Measurements from ENCODE around the gene PEX14. TPM values are rescaled to one million over a fixed set of nuclear protein-coding genes. Genes with fewer than 3 reads are reported as not detected.

Gene PEX14
- total and polyA plus RNA-seq, 10 of the 15 experiments (the other 5 are each of a cell fraction or from before 2014, with no cell fraction given), result 1.4 to 23.2 (median 12.0) TPM

DNA sequence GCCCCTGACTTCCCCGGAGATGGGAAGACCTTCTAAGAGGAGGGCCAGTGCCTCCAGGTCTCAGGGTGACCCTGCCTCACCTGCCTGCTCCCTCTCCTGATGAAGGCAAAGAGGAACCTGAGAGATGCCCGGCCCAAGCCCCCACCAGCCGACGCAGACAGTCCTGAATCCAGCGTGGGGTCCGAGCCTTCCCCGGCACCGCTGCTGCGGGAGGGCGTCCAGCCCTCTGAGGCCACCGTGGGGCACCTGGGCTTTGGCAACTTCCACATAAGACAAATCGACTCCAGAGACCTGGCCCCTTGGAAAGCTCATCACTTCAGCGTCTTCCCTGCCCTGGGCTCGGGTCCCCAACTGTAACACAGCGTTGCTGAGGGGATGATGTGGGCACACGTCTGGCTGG is 199.5 kb downstream of the PEX14 start:
- in situ Hi-C loops (cut with MboI) (no loop called here), intact Hi-C loops (cut with micrococcal nuclease; ENCODE audit: unreplicated experiment) (no loop called here)
- H3K79me2 ChIP-seq (ENCODE audit: control insufficient read depth, insufficient read depth, low read length), result no peaks in the 10 kb centered on the region
- no peaks in the 10 kb centered on the region for H3K4me1 ChIP-seq (ENCODE audit: control insufficient read depth, insufficient read depth, low read length)
- no peak overlapping the region for H3K27ac ChIP-seq (ENCODE audit: control insufficient read depth, insufficient read depth)
- BruUV-seq (replicated peaks), result no TSS peak
- WGBS (ENCODE audit: insufficient coverage, insufficient replicate concordance, low lambda C conversion rate, missing lambda C conversion rate), result 71% methylated on average over 16 of the region's 16 CpGs
- ChIA-PET POLR2A (no interaction called here), RAD21 (ENCODE audit: unreplicated experiment) (no interaction called here), CTCF (no interaction called here), SMC1A (ENCODE audit: uncharacterized antibody, unreplicated experiment) (no interaction called here)
- no peak for TF ChIP-seq EGR1 (IDR thresholded peaks at IDR 0.05; ENCODE audit: borderline replicate concordance in 1 of 2, low read depth in 2 of 2, low read length in 2 of 2)
- TF ChIP-seq, protein P1, sequence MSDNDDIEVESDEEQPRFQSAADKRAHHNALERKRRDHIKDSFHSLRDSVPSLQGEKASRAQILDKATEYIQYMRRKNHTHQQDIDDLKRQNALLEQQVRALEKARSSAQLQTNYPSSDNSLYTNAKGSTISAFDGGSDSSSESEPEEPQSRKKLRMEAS (IDR thresholded peaks at IDR 0.05; ENCODE audit: low read depth, low read length), result no peak
- no peak for TF ChIP-seq HCFC1 (IDR thresholded peaks at IDR 0.05; ENCODE audit: low read length)
- no peak for TF ChIP-seq HDGF (IDR thresholded peaks at IDR 0.05)
- TF ChIP-seq MTA3 (IDR thresholded peaks at IDR 0.05; ENCODE audit: borderline replicate concordance, low read length), result no peak
- TF ChIP-seq SMAD1 (IDR thresholded peaks at IDR 0.05; ENCODE audit: low read depth, partially characterized antibody), result no peak
- TF ChIP-seq STAT3 (IDR thresholded peaks at IDR 0.05; ENCODE audit: low read depth, low read length), result no peak
- TF ChIP-seq KAT2A (conservative IDR thresholded peaks at IDR 0.05; ENCODE audit: control insufficient read depth, low read depth, low read length), result no peak
- TF ChIP-seq IKZF2 (IDR thresholded peaks at IDR 0.05), result no peak
- TF ChIP-seq CHD1 (IDR thresholded peaks at IDR 0.05; ENCODE audit: low read depth, low read length), result no peak
- TF ChIP-seq MYC (IDR thresholded peaks at IDR 0.05; ENCODE audit: insufficient read depth, insufficient read length, insufficient replicate concordance, low read length, severe bottlenecking), result no peak
- no peak for TF ChIP-seq BCL3 (IDR thresholded peaks at IDR 0.05; ENCODE audit: borderline replicate concordance, insufficient read depth, low read depth, low read length, poor library complexity, severe bottlenecking)
- TF ChIP-seq, protein P2, sequence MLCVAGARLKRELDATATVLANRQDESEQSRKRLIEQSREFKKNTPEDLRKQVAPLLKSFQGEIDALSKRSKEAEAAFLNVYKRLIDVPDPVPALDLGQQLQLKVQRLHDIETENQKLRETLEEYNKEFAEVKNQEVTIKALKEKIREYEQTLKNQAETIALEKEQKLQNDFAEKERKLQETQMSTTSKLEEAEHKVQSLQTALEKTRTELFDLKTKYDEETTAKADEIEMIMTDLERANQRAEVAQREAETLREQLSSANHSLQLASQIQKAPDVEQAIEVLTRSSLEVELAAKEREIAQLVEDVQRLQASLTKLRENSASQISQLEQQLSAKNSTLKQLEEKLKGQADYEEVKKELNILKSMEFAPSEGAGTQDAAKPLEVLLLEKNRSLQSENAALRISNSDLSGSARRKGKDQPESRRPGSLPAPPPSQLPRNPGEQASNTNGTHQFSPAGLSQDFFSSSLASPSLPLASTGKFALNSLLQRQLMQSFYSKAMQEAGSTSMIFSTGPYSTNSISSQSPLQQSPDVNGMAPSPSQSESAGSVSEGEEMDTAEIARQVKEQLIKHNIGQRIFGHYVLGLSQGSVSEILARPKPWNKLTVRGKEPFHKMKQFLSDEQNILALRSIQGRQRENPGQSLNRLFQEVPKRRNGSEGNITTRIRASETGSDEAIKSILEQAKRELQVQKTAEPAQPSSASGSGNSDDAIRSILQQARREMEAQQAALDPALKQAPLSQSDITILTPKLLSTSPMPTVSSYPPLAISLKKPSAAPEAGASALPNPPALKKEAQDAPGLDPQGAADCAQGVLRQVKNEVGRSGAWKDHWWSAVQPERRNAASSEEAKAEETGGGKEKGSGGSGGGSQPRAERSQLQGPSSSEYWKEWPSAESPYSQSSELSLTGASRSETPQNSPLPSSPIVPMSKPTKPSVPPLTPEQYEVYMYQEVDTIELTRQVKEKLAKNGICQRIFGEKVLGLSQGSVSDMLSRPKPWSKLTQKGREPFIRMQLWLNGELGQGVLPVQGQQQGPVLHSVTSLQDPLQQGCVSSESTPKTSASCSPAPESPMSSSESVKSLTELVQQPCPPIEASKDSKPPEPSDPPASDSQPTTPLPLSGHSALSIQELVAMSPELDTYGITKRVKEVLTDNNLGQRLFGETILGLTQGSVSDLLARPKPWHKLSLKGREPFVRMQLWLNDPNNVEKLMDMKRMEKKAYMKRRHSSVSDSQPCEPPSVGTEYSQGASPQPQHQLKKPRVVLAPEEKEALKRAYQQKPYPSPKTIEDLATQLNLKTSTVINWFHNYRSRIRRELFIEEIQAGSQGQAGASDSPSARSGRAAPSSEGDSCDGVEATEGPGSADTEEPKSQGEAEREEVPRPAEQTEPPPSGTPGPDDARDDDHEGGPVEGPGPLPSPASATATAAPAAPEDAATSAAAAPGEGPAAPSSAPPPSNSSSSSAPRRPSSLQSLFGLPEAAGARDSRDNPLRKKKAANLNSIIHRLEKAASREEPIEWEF (IDR thresholded peaks at IDR 0.05; ENCODE audit: insufficient replicate concordance, low read depth, low read length), result no peak
- no peak for TF ChIP-seq ESRRA (IDR thresholded peaks at IDR 0.05; ENCODE audit: low read length)
- TF ChIP-seq, protein P3, sequence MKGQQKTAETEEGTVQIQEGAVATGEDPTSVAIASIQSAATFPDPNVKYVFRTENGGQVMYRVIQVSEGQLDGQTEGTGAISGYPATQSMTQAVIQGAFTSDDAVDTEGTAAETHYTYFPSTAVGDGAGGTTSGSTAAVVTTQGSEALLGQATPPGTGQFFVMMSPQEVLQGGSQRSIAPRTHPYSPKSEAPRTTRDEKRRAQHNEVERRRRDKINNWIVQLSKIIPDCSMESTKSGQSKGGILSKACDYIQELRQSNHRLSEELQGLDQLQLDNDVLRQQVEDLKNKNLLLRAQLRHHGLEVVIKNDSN (IDR thresholded peaks at IDR 0.05; ENCODE audit: borderline replicate concordance, extremely low read length, insufficient read depth, low read depth, low read length), result no peak
- no peak for TF ChIP-seq NR2F1 (conservative IDR thresholded peaks at IDR 0.05)
- TF ChIP-seq POU2F2 (IDR thresholded peaks at IDR 0.05; ENCODE audit: borderline replicate concordance, low read depth, low read length), result no peak
- no peak for TF ChIP-seq PAX5 (IDR thresholded peaks at IDR 0.05; ENCODE audit: borderline replicate concordance, low read depth, low read length)
- no peaks in the 10 kb centered on the region for H4K20me1 ChIP-seq (ENCODE audit: control insufficient read depth, insufficient read depth)
- H3K27me3 ChIP-seq (replicated peaks in 1 of 2; ENCODE audit: control insufficient read depth in 2 of 2, insufficient read depth in 2 of 2, low read length in 1 of 2), result no peaks in the 10 kb centered on the region
- ATAC-seq (no peak), FAIRE-seq (no peak), DNase-seq (ENCODE audit: low read depth, low spot score) (no peak)
- no peak overlapping the region for H3K4me3 ChIP-seq
- H3K4me2 ChIP-seq (ENCODE audit: control insufficient read depth, insufficient read depth), result no peak overlapping the region
- no peaks in the 10 kb centered on the region for H3K9me3 ChIP-seq (replicated peaks; ENCODE audit: control insufficient read depth, insufficient read depth, low read length)
- H2AFZ ChIP-seq (ENCODE audit: control insufficient read depth, low read depth, low read length), result no peak overlapping the region
- no peaks in the 10 kb centered on the region for H3K36me3 ChIP-seq (ENCODE audit: control insufficient read depth in 2 of 2, insufficient read depth in 2 of 2, low read length in 1 of 2)
- no peak overlapping the region for H3K9ac ChIP-seq (ENCODE audit: control insufficient read depth, insufficient read depth, low read length)
